H1 (cell line): ENCODE results near the gene BPIFB2. TPM values are rescaled to one million over a fixed set of nuclear protein-coding genes. Genes with fewer than 3 reads are reported as not detected.

Experiments
- CTCF ChIA-PET: fragments of 300-600 bp; sonication (Branson Sonifier 250); formaldehyde crosslinking; loops from one replicate; lab custom pipeline; 2021; ENCODE audit not compliant: partially characterized antibody; lab: Charles Lee
- POLR2A ChIA-PET: fragments of 300-600 bp; sonication (Branson Sonifier 250); formaldehyde crosslinking; loops from one replicate; lab custom pipeline; 2021; ENCODE audit warnings: inconsistent platforms; ENCODE audit not compliant: partially characterized antibody; lab: Charles Lee
- DNase-seq, 2 experiments: peaks; one replicate each; pipeline versions ENCODE4 v3.0.0 to v3.0.0-alpha.2; 2010 to 2022; ENCODE audit warnings: low spot score in 2 of 2, low read depth in 1 of 2, mixed read lengths in 1 of 2
- FAIRE-seq: peaks from 2 replicates; lab custom pipeline; 2011; peaks lifted over from hg19 to GRCh38; lab: Jason Lieb, UNC
- H2AFZ ChIP-seq: 2 replicates; pipeline ENCODE4 v1.8.1; 2012; ENCODE audit warnings: low read length, inconsistent platforms
- H2AK5ac ChIP-seq: 2 replicates; pipeline ENCODE4 v1.6.1; 2013; ENCODE audit warnings: low read depth, low read length
- H2BK120ac ChIP-seq: replicated peaks from 2 replicates; pipeline ENCODE3; 2013; ENCODE audit warnings: low read depth, low read length, inconsistent platforms
- H2BK12ac ChIP-seq: 2 replicates; pipeline ENCODE4 v1.6.1; 2013; ENCODE audit warnings: low read depth, low read length
- H2BK15ac ChIP-seq: 2 replicates; pipeline ENCODE4 v1.6.1; 2013; ENCODE audit warnings: low read length
- H2BK20ac ChIP-seq: 2 replicates; pipeline ENCODE4 v1.6.1; 2013; ENCODE audit warnings: low read length
- H2BK5ac ChIP-seq: 2 replicates; pipeline ENCODE4 v1.6.1; 2013; ENCODE audit warnings: low read depth, low read length
- H3K14ac ChIP-seq: 2 replicates; pipeline ENCODE4 v1.6.1; 2013; ENCODE audit warnings: inconsistent platforms; ENCODE audit not compliant: insufficient read length
- H3K18ac ChIP-seq: 2 replicates; pipeline ENCODE4 v1.6.1; 2013; ENCODE audit warnings: low read length; ENCODE audit errors: extremely low read depth
- H3K23ac ChIP-seq: 2 replicates; pipeline ENCODE4 v1.6.1; 2013; ENCODE audit warnings: inconsistent platforms; ENCODE audit not compliant: insufficient read length
- H3K23me2 ChIP-seq: 2 replicates; pipeline ENCODE4 v1.6.1; 2013; ENCODE audit warnings: low read depth, low read length
- H3K27ac ChIP-seq: 2 replicates; pipeline ENCODE4 v1.6.1; 2011; ENCODE audit warnings: low read depth, low read length, inconsistent platforms
- H3K27me3 ChIP-seq, 4 experiments: replicated peaks in 1 of 4; 1 replicate in 1 of 4; 2 replicates in 3 of 4; pipeline versions ENCODE4 v1.6.1 to v1.8.1; 2011 to 2013; ENCODE audit warnings: low read length in 3 of 4, mild to moderate bottlenecking in 3 of 4, inconsistent platforms in 2 of 4, mixed read lengths in 2 of 4, moderate library complexity in 1 of 4; ENCODE audit not compliant: control insufficient read depth in 3 of 4, insufficient read depth in 3 of 4; ENCODE audit errors: extremely low read depth in 1 of 4
- H3K36me3 ChIP-seq, 4 experiments: 2 replicates each; pipeline versions ENCODE4 v1.6.1 to v1.8.1; 2011 to 2013; ENCODE audit warnings: mild to moderate bottlenecking in 4 of 4, low read length in 3 of 4, moderate library complexity in 2 of 4, control low read depth in 1 of 4, inconsistent platforms in 1 of 4; ENCODE audit not compliant: insufficient read depth in 4 of 4, control insufficient read depth in 2 of 4
- H3K4ac ChIP-seq: replicated peaks from 2 replicates; pipeline ENCODE3; 2013; ENCODE audit warnings: low read length, low read depth, mixed read lengths, inconsistent platforms; ENCODE audit not compliant: insufficient read length
- H3K4me1 ChIP-seq, 4 experiments: replicated peaks in 1 of 4; 1 replicate in 1 of 4; 2 replicates in 3 of 4; pipeline versions ENCODE4 v1.6.1 to v1.8.1; 2011 to 2013; ENCODE audit warnings: low read length in 3 of 4, inconsistent platforms in 2 of 4, mixed read lengths in 1 of 4; ENCODE audit not compliant: insufficient read depth in 4 of 4, control insufficient read depth in 3 of 4
- H3K4me2 ChIP-seq, 2 experiments: 2 replicates each; pipeline versions ENCODE4 v1.6.1 to v1.8.1; 2011 to 2013; ENCODE audit warnings: low read depth in 2 of 2, low read length in 2 of 2, control low read depth in 1 of 2, inconsistent platforms in 1 of 2, mild to moderate bottlenecking in 1 of 2; ENCODE audit not compliant: insufficient read depth in 1 of 2
- H3K4me3 ChIP-seq, 4 experiments: fragments of 200-600, 300-600 bp in 1 of 4; sonication (generic), shearing (Covaris generic), sonication (Bioruptor Twin) in 1 of 4; 2 replicates each; pipeline versions ENCODE4 v1.5.1 to v1.8.1; 2011 to 2016; ENCODE audit warnings: low read length in 4 of 4, low read depth in 3 of 4, control low read depth in 2 of 4, inconsistent platforms in 2 of 4, mild to moderate bottlenecking in 2 of 4, mixed read lengths in 1 of 4, moderate library complexity in 1 of 4; ENCODE audit not compliant: insufficient read depth in 2 of 4; ENCODE audit errors: extremely low read depth in 1 of 4
- H3K56ac ChIP-seq: replicated peaks from 2 replicates; pipeline ENCODE3; 2013; ENCODE audit warnings: low read depth, mild to moderate bottlenecking, mixed read lengths, low read length, inconsistent platforms; ENCODE audit not compliant: insufficient read length
- H3K79me1 ChIP-seq: 2 replicates; pipeline ENCODE4 v1.6.1; 2013; ENCODE audit warnings: low read depth, low read length, control low read depth
- H3K79me2 ChIP-seq, 2 experiments: 2 replicates each; pipeline versions ENCODE4 v1.6.1 to v1.8.1; 2012 to 2013; ENCODE audit warnings: low read length in 2 of 2, mild to moderate bottlenecking in 2 of 2, inconsistent platforms in 1 of 2; ENCODE audit not compliant: insufficient read depth in 2 of 2, control insufficient read depth in 1 of 2
- H3K9ac ChIP-seq, 4 experiments: replicated peaks in 1 of 4; 1 replicate in 1 of 4; 2 replicates in 3 of 4; pipeline versions ENCODE4 v1.6.1 to v1.8.1; 2011 to 2013; ENCODE audit warnings: low read depth in 3 of 4, low read length in 3 of 4, control low read depth in 2 of 4, mild to moderate bottlenecking in 2 of 4, moderate library complexity in 2 of 4, inconsistent platforms in 1 of 4; ENCODE audit errors: extremely low read depth in 1 of 4
- H3K9me3 ChIP-seq, 2 experiments: 2 replicates each; pipeline versions ENCODE4 v1.6.1 to v1.8.1; 2012 to 2013; ENCODE audit warnings: mild to moderate bottlenecking in 2 of 2, moderate library complexity in 2 of 2, control low read depth in 1 of 2, inconsistent platforms in 1 of 2, low read depth in 1 of 2, low read length in 1 of 2, mixed read lengths in 1 of 2; ENCODE audit not compliant: insufficient read depth in 2 of 2
- H4K20me1 ChIP-seq, 2 experiments: replicated peaks in 1 of 2; 2 replicates each; pipeline versions ENCODE3 to v1.8.1; 2011 to 2013; ENCODE audit warnings: inconsistent platforms in 2 of 2, low read length in 2 of 2, mild to moderate bottlenecking in 1 of 2; ENCODE audit not compliant: insufficient read depth in 2 of 2, control insufficient read depth in 1 of 2
- H4K5ac ChIP-seq: 2 replicates; pipeline ENCODE4 v1.6.1; 2013; ENCODE audit warnings: low read length, low read depth, mixed read lengths, inconsistent platforms; ENCODE audit not compliant: insufficient read length
- H4K8ac ChIP-seq: 2 replicates; pipeline ENCODE4 v1.8.0; 2013; ENCODE audit warnings: mild to moderate bottlenecking, moderate library complexity, low read length, inconsistent platforms; ENCODE audit not compliant: insufficient read depth; ENCODE audit errors: extremely low read depth
- H4K91ac ChIP-seq: replicated peaks from 2 replicates; pipeline ENCODE3; 2013; ENCODE audit warnings: low read length, mixed read lengths, inconsistent platforms; ENCODE audit not compliant: insufficient read length
- BACH1 ChIP-seq: IDR thresholded peaks from 2 replicates; pipeline ENCODE4 v1.6.1; 2012; ENCODE audit warnings: low read length, improper control_type of control experiment
- CREB1 ChIP-seq: IDR thresholded peaks from 2 replicates; pipeline ENCODE4 v1.6.1; 2012; ENCODE audit warnings: inconsistent platforms
- E2F6 ChIP-seq: IDR thresholded peaks from 2 replicates; pipeline ENCODE4 v1.6.1; 2012; ENCODE audit warnings: inconsistent platforms
- EZH2 ChIP-seq: fragments of 200-600 bp; sonication (generic); IDR thresholded peaks from 2 replicates; pipeline ENCODE4 v1.7.1; 2012; ENCODE audit warnings: low read depth, mild to moderate bottlenecking, moderate library complexity, low read length, inconsistent platforms; ENCODE audit not compliant: severe bottlenecking
- KDM4A ChIP-seq: IDR thresholded peaks from one replicate; pipeline ENCODE4 v1.7.1; 2012; ENCODE audit warnings: low read depth, mild to moderate bottlenecking, moderate library complexity, low read length, inconsistent platforms; ENCODE audit not compliant: severe bottlenecking
- KDM5A ChIP-seq: fragments of 200-600 bp; IDR thresholded peaks from 2 replicates; pipeline ENCODE4 v1.7.1; 2012; ENCODE audit warnings: mild to moderate bottlenecking, low read length, inconsistent platforms, mixed read lengths
- MAFK ChIP-seq: IDR thresholded peaks from 2 replicates; pipeline ENCODE4 v1.6.1; 2012; ENCODE audit warnings: low read depth, mild to moderate bottlenecking, improper control_type of control experiment, low read length
- RFX5 ChIP-seq: IDR thresholded peaks from 2 replicates; pipeline ENCODE4 v1.6.1; 2011; ENCODE audit warnings: low read depth, low read length, improper control_type of control experiment, borderline replicate concordance
- RXRA ChIP-seq: IDR thresholded peaks from 2 replicates; pipeline ENCODE4 v1.6.1; 2011; ENCODE audit warnings: low read depth, mild to moderate bottlenecking, low read length, moderate library complexity; ENCODE audit not compliant: insufficient read depth
- SAP30 ChIP-seq: fragments of 300-600 bp; sonication (generic); IDR thresholded peaks from 2 replicates; pipeline ENCODE4 v1.7.1; 2012; ENCODE audit warnings: low read length, moderate library complexity, mild to moderate bottlenecking, inconsistent platforms; ENCODE audit not compliant: insufficient read depth, insufficient replicate concordance
- SIN3A ChIP-seq, 2 experiments: IDR thresholded peaks in 1 of 2; conservative IDR thresholded peaks in 1 of 2; 2 replicates each; pipeline ENCODE4 v1.6.1; 2011 to 2012; ENCODE audit warnings: low read length in 2 of 2, improper control_type of control experiment in 1 of 2, low read depth in 1 of 2, mild to moderate bottlenecking in 1 of 2
- TBP ChIP-seq: IDR thresholded peaks from 2 replicates; pipeline ENCODE4 v1.6.1; 2011; ENCODE audit warnings: low read depth, low read length, improper control_type of control experiment
- TCF12 ChIP-seq: IDR thresholded peaks from 2 replicates; pipeline ENCODE4 v1.6.1; 2011; ENCODE audit warnings: low read depth, mild to moderate bottlenecking, low read length
- WGBS, 2 experiments: shearing (Covaris generic) in 1 of 2; methylation state at CpG; one replicate each; pipeline versions ENCODE4 v1.1.6 to v1.1.7; 2013 to 2015; ENCODE audit warnings: low lambda C conversion rate in 2 of 2, mixed read lengths in 2 of 2, inconsistent platforms in 1 of 2, low coverage in 1 of 2, missing lambda C conversion rate in 1 of 2; ENCODE audit not compliant: insufficient replicate concordance in 2 of 2, insufficient coverage in 1 of 2, insufficient read length in 1 of 2; ENCODE audit errors: extremely low coverage in 1 of 2, missing lambda C conversion rate in 1 of 2; 5-methylcytosine and 5-hydroxymethylcytosine counted together
- polyA plus RNA-seq, 7 experiments: library from polyadenylated mRNA; depleted of rRNA in 3 of 7; stranded (reverse) in 5 of 7; unstranded in 2 of 7; fragments of >200 nt in 5 of 7; fragments of 200-250 nt in 2 of 7; gene quantifications; 1 replicate in 5 of 7; 2 replicates in 1 of 7; 4 replicates in 1 of 7; pipeline versions ENCODE4 v1.2.1 to v1.2.3, GENCODE V29; 2011 to 2013; ENCODE audit warnings: missing spikeins in 2 of 7, mixed read lengths in 2 of 7
- total RNA-seq: library from RNA; stranded (reverse); fragmentation: NEBNext Ultra II Directional; extraction: Animal tissue kit (Norgen Biotek cat#: 25700); gene quantifications from 2 replicates; pipeline ENCODE4 v1.2.1, GENCODE V29; 2021

The BPIFB2 gene
- total and polyA plus RNA-seq, 2 of the 8 experiments (the other 6 are each of a cell fraction or from before 2014, with no cell fraction given): not detected

- no peak overlapping the region for H2BK120ac ChIP-seq
- 89% methylated on average over 6 of the region's 6 CpGs; no CpG with 5 or more reads in 1 of the 2 experiments for WGBS, 2 experiments
- H3K18ac ChIP-seq: no peak overlapping the region
- no peak overlapping the region for H2BK15ac ChIP-seq
- no peak overlapping the region for H3K23ac ChIP-seq
- no peaks in the 10 kb centered on the region for H3K79me2 ChIP-seq
- no peak overlapping the region for H3K27ac ChIP-seq
- H4K5ac ChIP-seq: no peak overlapping the region
- H4K91ac ChIP-seq: no peak overlapping the region
- no peak overlapping the region for H2AK5ac ChIP-seq
- POLR2A ChIA-PET: no interaction called here
- FAIRE-seq: no peak
- H3K79me1 ChIP-seq: no peaks in the 10 kb centered on the region
- no peaks in the 10 kb centered on the region for H3K23me2 ChIP-seq
- no peak overlapping the region for H3K4ac ChIP-seq
- DNase-seq: no peak
- H4K20me1 ChIP-seq: peaks cover 0 to 2% of the 10 kb centered on the region in 2 experiments
- no peak overlapping the region for H3K4me3 ChIP-seq
- H2AFZ ChIP-seq: no peak overlapping the region
- H3K56ac ChIP-seq: no peak overlapping the region
- no peak overlapping the region for H2BK20ac ChIP-seq
- CTCF ChIA-PET: interaction anchor here (0.6 to 1.6 kb wide), 5 partner anchors 12 to 121 kb away, joined by 3 to 4 read pairs (median 3); no protein-coding TSS in a partner anchor
- H3K4me1 ChIP-seq: no peaks in the 10 kb centered on the region
- no peak overlapping the region for H3K4me2 ChIP-seq
- H2BK5ac ChIP-seq: no peak overlapping the region
- H2BK12ac ChIP-seq: no peak overlapping the region
- no peaks in the 10 kb centered on the region for H3K36me3 ChIP-seq
- H4K8ac ChIP-seq: no peak overlapping the region
- H3K9ac ChIP-seq: no peak overlapping the region
- no peak for TF ChIP-seq MAFK
- TF ChIP-seq RXRA: no peak
- no peak for TF ChIP-seq TCF12
- no peak for TF ChIP-seq KDM4A
- TF ChIP-seq KDM5A: no peak
- no peak for TF ChIP-seq RFX5
- no peak for TF ChIP-seq CREB1
- no peak for TF ChIP-seq EZH2
- no peak for TF ChIP-seq TBP
- no peak for TF ChIP-seq SAP30
- TF ChIP-seq BACH1: no peak
- no peak for TF ChIP-seq E2F6
- TF ChIP-seq SIN3A (conservative IDR thresholded peaks at IDR 0.05 in 1 of 2, IDR thresholded peaks at IDR 0.05 in 1 of 2; ENCODE audit: low read depth in 1 of 2, low read length in 2 of 2): no peak
- no peaks in the 10 kb centered on the region for H3K9me3 ChIP-seq
- no peaks in the 10 kb centered on the region for H3K27me3 ChIP-seq
- no peak overlapping the region for H3K14ac ChIP-seq
Measured at GRCh38 chr20:33030569-33030968, 23.1 kb downstream of the BPIFB2 start.
